Measurements from ENCODE around the gene TTLL1. TPM values are rescaled to one million over a fixed set of nuclear protein-coding genes. Genes with fewer than 3 reads are reported as not detected.

The TTLL1 gene
- total RNA-seq, 1 experiment from 2014 or later, result 4.3 TPM

- DNase-seq (ENCODE audit: low read depth, low spot score), result no peak
- RAD21 ChIA-PET (ENCODE audit: low non-redundant PET in 1 of 2, low total read pairs in 2 of 2, uncharacterized antibody in 2 of 2, unreplicated experiment in 2 of 2), result interaction anchor here in 1 of 2 experiments (0.7 kb wide), 1 partner anchor 30 kb away, joined by 4 read pairs; no protein-coding TSS in a partner anchor
- TF ChIP-seq CEBPB (IDR thresholded peaks at IDR 0.05; ENCODE audit: low read depth) (no peak), JUND (IDR thresholded peaks at IDR 0.05) (no peak), ZNF274 (IDR thresholded peaks at IDR 0.05; ENCODE audit: low read depth, low read length) (no peak)
- Histone ChIP-seq H3K9me2 (ENCODE audit: insufficient read depth) (no peaks in the 10 kb centered on the region), H3K27me3 (ENCODE audit: insufficient read depth, low read length) (no peaks in the 10 kb centered on the region), H3K36me3 (ENCODE audit: control insufficient read depth in 1 of 2, insufficient read depth in 2 of 2, low read length in 2 of 2) (peaks cover 53 to 61% of the 10 kb centered on the region in 2 experiments), H3K4me3 (replicated peaks in 1 of 2; ENCODE audit: low read depth in 1 of 2, low read length in 2 of 2) (no peak overlapping the region), H3K27ac (ENCODE audit: low read depth, low read length) (no peak overlapping the region), H3K9me3 (ENCODE audit: control insufficient read depth in 1 of 2, insufficient read depth in 1 of 2, low read depth in 1 of 2, low read length in 2 of 2) (no peaks in the 10 kb centered on the region; a peak in 1 of 4 replicates), H3K9ac (ENCODE audit: low read length) (no peak overlapping the region), H3K79me2 (ENCODE audit: insufficient read depth, low read length) (peaks cover 53% of the 10 kb centered on the region), H3K4me2 (ENCODE audit: low read length) (no peak overlapping the region), H4K20me1 (ENCODE audit: insufficient read depth) (no peaks in the 10 kb centered on the region), H2AFZ (ENCODE audit: low read depth, low read length, poor library complexity, severe bottlenecking) (no peak overlapping the region), H3K4me1 (ENCODE audit: control insufficient read depth in 1 of 2, insufficient read depth in 2 of 2, low read length in 2 of 2) (no peaks in the 10 kb centered on the region)
- intact Hi-C loops (cut with micrococcal nuclease), result no loop called here
- POLR2A ChIA-PET, result no interaction called here
- CTCF ChIA-PET, result interaction anchor here (1.7 kb wide), 1 partner anchor 9 kb away, joined by 10 read pairs; no protein-coding TSS in a partner anchor
- ATAC-seq, result no peak
- no TSS peak for BruUV-seq (replicated peaks)
Observed at GRCh38 chr22:43135565-43135964, 46.4 kb upstream of the TTLL1 start.

- no peak for ATAC-seq
- H3K27ac ChIP-seq (ENCODE audit: low read depth, low read length), result no peak overlapping the region
Observed at GRCh38 chr22:43134553-43134952, 45.4 kb upstream of the TTLL1 start.

More at GRCh38 chr22:43134553-43134952, 45.4 kb upstream of the TTLL1 start:
- no peaks in the 10 kb centered on the region for H3K9me2 ChIP-seq (ENCODE audit: insufficient read depth)
- H2AFZ ChIP-seq (ENCODE audit: low read depth, low read length, poor library complexity, severe bottlenecking), result no peak overlapping the region
- ChIA-PET RAD21 (ENCODE audit: low non-redundant PET in 1 of 2, low total read pairs in 2 of 2, uncharacterized antibody in 2 of 2, unreplicated experiment in 2 of 2) (no interaction called here), POLR2A (no interaction called here), CTCF (no interaction called here)
- H3K4me2 ChIP-seq (ENCODE audit: low read length), result no peak overlapping the region
- peaks cover 3 to 6% of the 10 kb centered on the region in 2 experiments for H3K4me1 ChIP-seq (ENCODE audit: control insufficient read depth in 1 of 2, insufficient read depth in 2 of 2, low read length in 2 of 2)
- H3K9me3 ChIP-seq (ENCODE audit: control insufficient read depth in 1 of 2, insufficient read depth in 1 of 2, low read depth in 1 of 2, low read length in 2 of 2), result no peaks in the 10 kb centered on the region; a peak in 1 of 4 replicates
- intact Hi-C loops (cut with micrococcal nuclease), result no loop called here
- no peaks in the 10 kb centered on the region for H4K20me1 ChIP-seq (ENCODE audit: insufficient read depth)
- TF ChIP-seq ZNF274 (IDR thresholded peaks at IDR 0.05; ENCODE audit: low read depth, low read length) (no peak), EZH2phosphoT487 (IDR thresholded peaks at IDR 0.05; ENCODE audit: borderline replicate concordance) (no peak), ELF1 (IDR thresholded peaks at IDR 0.05; ENCODE audit: borderline replicate concordance, low read depth) (no peak), ZFX (IDR thresholded peaks at IDR 0.05) (no peak)
- TF ChIP-seq, protein P1, sequence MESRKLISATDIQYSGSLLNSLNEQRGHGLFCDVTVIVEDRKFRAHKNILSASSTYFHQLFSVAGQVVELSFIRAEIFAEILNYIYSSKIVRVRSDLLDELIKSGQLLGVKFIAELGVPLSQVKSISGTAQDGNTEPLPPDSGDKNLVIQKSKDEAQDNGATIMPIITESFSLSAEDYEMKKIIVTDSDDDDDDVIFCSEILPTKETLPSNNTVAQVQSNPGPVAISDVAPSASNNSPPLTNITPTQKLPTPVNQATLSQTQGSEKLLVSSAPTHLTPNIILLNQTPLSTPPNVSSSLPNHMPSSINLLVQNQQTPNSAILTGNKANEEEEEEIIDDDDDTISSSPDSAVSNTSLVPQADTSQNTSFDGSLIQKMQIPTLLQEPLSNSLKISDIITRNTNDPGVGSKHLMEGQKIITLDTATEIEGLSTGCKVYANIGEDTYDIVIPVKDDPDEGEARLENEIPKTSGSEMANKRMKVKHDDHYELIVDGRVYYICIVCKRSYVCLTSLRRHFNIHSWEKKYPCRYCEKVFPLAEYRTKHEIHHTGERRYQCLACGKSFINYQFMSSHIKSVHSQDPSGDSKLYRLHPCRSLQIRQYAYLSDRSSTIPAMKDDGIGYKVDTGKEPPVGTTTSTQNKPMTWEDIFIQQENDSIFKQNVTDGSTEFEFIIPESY (IDR thresholded peaks at IDR 0.05; ENCODE audit: extremely low read depth, insufficient replicate concordance, low read length), result no peak
- DNase-seq (ENCODE audit: low read depth, low spot score), result no peak
- no peaks in the 10 kb centered on the region for H3K27me3 ChIP-seq (ENCODE audit: insufficient read depth, low read length)
- H3K9ac ChIP-seq (ENCODE audit: low read length), result no peak overlapping the region
- peaks cover 53% of the 10 kb centered on the region for H3K79me2 ChIP-seq (ENCODE audit: insufficient read depth, low read length)
- no peak overlapping the region for H3K4me3 ChIP-seq (replicated peaks in 1 of 2; ENCODE audit: low read depth in 1 of 2, low read length in 2 of 2)
- H3K36me3 ChIP-seq (ENCODE audit: control insufficient read depth in 1 of 2, insufficient read depth in 2 of 2, low read length in 2 of 2), result peaks cover 46 to 57% of the 10 kb centered on the region in 2 experiments
- no TSS peak for BruUV-seq (replicated peaks)
